Forelimb muscle (tissue), 1 donor: ENCODE results near the gene SNAPC4. TPM values are rescaled to one million over a fixed set of nuclear protein-coding genes. Genes with fewer than 3 reads are reported as not detected.

Experiments used
- DNase-seq: peaks from one replicate; pipeline ENCODE4 v3.0.0-alpha.2; 2013; ENCODE audit warnings: low read depth
- polyA plus RNA-seq: library from polyadenylated mRNA; unstranded; fragments of 120-200 nt; gene quantifications from one replicate; pipeline ENCODE4 v1.2.1, GENCODE V29; 2013; ENCODE audit not compliant: insufficient read length

SNAPC4 gene
- polyA plus RNA-seq, 1 donor: 5.4 TPM

DNA sequence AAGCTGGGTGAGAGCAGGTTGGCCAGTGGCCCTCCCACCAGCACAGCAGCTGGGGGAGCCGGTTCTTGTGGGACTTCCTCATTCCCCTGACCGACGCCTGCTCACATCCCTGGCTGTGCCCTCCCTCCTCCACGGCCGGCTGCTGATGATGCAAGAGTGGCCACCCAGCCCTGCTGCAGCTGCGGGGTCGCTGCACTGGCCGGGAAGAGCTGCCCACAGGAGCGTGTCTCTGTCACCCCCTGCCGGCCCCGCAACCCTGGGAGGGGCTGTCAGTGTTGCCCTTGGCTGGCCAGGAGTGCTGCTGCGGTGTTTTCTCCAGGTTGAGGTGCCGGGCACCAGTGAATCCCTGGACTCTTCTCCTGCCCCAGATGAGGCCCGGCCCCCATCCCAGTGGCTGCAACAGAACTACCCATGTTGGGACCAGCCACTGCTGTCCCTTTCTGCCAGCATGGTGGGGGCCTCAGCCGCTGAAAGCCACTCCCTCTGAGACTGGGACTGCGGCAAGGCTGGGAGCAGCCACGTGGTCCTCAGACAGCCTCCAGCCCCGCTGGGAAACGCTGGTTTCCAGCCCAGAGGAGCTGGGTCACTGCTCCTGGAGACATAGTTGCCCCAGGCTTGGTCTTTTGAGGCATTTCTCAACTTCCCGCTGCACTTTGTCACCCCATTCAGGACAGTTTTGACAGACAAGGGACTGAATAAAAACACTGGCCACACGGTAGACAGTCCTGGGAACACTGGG is 27.2 kb downstream of the SNAPC4 start:
- DNase-seq: no peak

DNA sequence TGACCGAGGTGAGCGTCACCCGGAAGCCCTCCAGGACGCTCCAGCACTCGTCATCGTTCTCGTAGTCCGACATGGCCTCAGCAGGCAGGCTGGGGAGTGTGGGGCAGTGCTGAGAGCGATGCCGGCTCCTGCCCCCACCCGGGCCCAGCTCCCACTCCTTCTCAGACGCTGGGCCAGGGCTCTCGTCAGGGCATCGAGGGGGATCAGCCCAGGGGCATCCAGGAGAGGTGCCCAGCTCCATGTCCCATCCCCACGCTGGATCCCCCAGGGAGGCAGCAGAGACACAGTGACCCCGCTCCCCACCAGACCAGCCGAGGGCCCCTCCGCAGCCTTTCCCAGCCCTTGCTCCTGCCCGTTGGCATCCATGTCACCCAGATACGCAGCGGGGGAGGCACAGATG is 28.0 kb downstream of the SNAPC4 start:
- DNase-seq: no peak

DNA sequence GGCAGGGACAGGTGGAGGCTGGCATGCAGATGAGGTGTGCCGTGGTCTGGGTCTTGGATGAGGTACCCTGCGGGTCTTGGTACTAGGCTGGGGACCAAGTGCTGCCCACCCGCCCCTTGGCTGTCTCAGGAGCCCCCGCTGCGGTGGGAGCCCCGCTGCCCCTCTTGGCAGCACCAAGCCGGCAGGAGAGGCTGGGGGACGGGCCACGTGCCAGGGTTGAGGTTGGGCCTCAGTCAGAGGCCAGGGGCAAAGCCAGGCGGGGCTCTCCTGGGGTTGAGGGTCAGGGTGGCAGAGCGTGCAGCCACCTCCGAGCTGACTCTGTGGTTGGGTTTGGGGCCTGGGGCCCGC is 28.5 kb downstream of the SNAPC4 start:
- DNase-seq: no peak

DNA sequence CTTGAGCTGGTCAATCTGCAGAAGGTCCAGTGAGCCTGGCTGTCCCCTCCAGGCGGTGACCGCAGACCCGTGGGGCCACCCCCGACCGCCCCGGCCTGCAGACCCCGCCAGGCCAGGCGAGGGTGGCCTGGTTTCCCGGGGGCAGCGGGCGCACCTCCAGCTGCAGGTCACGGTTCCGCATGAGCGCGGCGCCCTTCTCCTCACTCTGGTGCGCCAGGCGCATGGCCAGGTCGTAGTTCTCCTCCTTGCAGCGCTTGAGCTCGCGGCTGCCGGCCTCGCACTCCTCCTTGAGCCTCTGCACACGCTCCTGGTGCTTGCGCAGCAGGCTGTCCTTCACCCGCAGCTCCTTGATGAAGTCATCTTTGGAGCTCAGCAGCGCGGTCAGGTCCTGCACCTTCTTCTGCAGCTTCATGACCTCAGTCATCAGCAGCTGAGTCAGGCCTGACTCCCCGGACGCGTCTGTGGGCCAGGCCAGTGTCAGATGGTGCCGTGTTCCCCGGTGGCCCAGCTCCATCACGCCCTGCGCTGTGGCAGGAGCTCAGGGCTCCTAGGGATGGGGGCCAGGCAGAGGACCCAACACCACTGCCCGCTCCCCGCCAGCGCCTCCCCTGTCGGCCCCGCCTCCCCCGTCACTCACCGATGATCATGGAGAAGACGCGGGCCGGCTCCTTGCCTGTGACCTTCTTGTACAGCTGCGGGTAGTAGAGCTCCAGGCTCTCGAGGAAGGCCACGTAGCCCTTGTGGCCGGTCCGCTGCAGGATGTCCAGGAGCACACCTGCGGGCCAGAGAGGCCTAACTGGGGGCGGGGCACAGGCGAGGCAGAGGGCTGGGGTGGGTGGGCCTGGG is 29.1 kb downstream of the SNAPC4 start:
- no peak for DNase-seq

DNA sequence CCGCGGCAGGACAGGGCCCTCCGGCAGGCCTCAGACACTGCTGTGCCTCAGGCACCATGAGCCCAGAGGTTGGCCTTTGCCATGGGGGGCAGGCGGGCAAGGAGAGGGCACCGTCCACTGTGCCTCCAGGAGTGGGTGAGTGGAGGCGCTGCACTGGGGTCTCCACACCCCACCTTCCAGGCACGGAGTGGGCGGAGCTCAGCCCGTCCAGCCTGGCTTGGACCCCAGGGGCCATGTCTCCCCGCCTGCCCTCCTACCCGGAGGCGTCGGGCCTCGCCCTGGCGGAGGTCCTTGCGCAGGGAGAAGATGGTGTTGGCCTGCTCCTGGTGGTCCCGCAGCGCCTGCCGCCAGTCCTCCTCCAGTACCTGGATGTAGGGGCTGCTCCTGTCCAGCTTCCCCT is 29.9 kb downstream of the SNAPC4 start:
- no peak for DNase-seq

DNA sequence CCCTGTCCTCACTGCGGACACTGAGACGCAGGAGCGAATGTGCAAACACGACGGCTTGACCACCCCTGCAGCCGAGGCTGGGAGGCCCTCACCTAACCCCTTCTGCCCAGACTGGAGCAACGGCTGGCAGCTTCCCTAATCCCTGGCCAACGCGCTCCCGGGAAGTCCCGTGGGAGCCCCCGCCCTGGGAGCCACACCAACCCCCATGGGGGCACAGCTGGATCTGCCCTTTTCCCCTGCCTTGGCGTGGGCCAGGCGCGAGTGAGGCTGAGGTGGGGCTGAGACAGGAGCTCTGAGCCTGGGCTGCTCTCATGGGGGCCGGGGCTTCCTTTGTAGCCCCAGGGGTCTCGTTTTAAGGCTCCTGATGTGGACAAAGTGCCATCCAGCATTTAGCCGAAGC is 31.8 kb downstream of the SNAPC4 start:
- no peak for DNase-seq

DNA sequence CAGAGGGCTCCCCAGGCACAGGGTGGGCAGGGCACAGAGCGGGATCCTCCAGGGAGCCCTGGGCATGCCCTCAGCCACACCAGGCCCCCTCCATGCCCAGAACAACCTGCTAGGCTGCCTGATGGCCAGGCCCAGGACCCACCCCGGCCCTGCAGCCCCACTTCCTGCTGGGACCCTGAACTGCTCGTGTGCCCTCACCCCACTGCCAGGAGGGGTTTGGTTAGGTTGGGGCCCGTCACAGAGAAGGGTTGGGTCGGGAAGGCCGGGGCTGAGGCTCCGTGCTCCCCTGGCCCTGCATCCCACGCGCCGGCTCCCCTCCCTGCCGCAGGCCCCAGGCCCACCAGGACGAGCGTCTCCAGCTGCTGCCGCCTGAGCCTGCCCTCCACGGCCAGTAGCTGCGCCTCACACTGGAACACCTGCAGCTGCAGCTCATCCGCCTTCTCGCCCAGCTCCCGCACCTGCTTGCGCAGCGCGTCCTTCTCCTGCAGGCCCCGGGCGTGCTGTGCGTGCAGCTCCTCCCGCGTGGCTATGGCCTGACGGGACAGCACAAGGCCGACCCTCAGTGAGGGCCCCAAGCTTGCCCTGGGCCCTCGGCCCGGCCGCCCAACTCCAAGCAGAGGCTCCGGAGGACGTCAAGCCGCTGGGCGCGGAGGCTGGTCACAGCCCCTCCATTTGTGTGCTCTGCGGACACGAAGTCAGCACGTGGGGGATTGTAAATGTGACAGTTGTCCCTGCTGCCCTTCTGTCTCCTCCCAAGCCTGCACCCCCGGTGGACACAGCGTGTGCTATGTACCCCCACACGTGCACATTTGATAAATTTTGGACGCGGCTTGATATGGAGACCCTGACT is 32.4 kb downstream of the SNAPC4 start:
- no peak for DNase-seq

DNA sequence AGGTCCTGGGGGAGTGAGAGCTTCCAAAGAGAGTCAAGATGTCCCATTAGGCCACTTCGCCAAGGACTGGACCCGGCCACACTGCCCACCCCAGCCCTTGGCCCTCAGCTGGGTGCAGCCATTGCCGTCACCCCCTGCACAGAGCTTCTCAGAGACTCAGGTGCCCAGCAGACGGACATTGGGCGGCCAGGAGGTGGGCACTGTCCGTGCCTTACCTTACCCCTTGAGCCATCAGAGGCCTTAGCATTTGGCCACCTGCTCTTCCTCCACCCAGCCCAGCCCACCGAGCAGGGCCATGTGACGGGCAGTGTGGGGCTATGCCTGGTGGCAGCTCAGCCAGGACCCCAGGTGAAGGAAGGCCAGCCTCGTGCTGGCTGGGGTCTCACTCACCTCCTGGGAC is 33.1 kb downstream of the SNAPC4 start:
- DNase-seq: no peak

DNA sequence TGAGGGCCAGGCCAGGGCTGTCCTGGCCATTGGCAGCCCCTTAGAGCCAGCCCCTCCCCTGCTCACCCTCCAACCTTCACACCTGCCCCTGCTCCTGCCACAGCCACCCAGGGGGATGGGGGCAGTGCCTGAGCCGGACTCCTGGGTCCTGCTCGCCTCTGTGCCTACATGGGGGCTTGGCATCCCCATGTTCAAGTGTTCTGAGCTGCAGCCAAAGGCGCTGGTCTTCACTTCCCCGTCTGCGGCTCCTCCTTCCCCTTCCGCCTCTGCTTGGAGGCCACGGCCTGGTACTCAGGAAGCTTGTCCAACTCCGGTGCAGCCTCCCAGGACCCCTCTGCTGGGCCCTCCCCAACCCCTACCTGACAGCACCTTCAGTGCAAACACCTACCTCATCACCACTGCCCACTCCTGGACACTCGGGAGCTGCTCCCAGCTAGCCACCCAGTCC is 34.2 kb downstream of the SNAPC4 start:
- no peak for DNase-seq

DNA sequence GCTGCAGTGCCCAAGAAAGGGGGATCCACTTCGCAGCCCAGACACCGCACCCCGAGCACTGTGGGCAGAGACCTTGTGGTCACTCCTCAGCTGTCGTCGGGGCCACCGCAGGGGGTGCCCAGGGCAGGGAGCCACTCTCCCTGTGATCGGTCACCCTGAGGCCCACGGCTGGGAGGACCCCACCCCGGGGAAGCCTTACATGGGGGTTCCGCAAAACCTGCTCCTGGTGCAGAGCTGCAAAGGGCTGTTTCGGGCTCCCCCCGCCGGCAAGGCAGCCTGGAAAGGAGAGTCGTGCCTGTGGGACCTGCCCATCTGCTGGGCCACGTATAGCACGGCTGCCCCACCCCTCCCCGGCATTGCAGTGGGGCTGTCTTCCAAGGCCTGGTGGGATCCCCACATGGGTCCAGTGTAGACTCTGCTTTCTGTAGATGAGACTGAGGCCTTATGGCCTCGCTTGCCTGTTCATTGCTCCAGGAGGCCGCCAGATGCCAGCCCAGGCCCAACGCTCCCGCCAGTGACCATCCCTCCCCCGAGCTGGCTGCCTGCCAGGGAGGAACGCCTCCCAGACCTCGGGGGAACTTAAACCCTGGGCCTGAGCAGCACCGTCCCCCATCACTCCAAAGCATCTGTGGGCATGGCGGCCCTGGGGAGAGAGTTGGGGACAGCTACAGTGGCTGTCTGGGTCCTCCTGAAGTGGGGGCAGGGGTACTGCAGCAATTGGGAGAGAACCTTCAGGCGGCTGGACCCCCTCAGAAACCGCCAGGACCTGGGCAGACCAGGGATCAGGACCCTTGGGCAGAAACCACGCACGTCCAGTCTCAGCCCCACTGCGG is 34.8 kb downstream of the SNAPC4 start:
- no peak for DNase-seq

DNA sequence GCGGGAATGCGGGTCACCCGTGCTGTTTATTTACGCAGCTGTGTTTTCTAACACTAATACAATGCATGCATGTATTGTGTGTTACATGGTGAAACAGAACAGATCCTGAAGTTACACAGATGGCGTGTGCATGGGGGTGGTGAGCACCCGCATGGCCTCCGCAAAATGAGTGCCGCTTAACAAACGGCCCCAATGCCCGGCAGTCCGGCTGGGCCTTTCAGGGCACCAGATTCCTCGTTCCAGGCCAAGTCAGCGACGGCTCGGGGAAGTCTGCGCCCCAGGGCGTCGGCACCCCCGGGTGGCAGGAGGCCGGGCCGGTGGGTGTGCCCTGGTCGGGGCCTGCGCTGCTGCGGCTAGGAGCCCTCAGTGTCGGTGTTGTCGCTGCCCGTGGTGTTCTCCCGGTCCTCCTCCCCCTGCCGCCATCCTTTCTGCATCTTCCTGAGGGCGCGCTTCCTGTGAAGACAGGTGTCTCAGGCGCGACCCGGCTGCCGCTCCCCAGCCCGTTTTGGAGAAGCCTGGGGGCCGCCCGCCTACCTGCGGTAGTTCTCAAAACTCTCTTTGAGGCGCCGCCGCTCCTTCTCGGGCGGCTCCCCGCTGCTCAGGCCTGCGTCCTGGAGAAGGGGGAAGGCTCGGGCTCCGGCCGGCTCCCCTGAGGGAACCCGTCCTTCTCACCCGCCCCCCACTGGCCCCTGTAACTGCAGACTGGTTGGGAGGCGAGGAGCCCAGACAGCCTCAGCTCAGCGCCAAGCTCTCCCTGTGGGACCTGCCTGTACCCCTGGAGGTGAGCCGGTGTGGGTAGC is 35.8 kb downstream of the SNAPC4 start:
- no peak for DNase-seq

DNA sequence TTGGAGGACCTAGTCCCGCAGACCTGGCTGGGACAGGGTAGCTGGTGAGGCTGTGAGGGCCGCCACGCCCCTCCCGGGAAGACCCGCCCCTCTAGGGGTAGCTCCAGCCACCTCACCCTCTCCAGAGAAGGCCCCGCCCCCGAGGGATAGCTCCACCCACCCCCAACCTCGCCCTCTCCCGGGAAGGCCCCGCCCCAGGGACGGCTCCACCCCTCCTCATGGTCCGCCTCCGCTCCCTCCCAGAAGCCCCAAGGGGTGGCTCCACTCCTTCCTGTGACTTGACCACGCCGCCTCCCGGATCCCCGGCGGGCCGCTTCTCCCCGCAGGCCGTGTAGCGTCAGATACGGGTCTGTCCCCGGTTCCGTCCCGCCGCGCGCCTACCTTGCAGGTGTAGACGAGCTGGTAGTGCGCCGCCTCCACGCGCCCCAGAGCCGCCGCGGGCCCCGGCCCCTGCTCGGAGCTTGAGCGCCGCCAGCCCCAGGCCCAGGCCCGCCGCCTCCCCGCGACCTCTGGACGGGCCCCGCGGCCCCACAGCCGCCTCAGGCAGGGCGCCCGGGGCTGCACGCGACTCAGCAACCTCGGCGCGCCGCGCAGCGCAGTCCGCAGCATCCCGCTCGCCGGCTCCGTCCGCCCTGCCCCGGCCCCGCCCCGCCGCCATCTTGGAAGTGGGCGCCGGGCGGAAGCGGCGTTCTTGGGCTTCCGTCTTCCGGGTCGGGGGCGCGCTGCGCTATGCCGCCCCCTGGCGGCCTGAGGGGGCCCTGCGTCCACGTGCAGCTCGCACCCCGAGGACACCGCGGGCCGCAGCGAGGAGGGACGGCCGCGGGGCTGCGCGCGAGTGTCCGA is 36.6 kb downstream of the SNAPC4 start, which contains the start of gene DNLZ:
Gene DNLZ (minus strand): TSS at position 639 of the 843 bp plus-strand sequence. CDS start 30 bp downstream, at position 609.
- DNase-seq: peak; percentile 63

DNA sequence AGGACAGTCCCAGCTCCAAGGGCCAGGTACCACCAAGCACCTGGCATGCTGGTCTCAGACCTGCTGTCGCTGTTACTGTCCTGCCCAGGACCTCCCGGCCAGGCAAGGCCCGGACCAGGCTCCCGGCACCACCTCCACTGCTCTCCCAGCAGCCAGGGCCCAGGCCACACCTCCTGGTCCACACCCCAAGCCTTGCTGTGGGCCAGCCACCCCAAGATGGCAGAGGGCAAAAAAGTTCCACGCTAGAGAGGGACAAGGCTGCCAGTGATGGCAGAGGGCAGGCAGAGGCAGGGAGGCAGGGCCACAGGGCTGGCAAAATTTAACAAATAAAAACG is 37.6 kb downstream of the SNAPC4 start:
- no peak for DNase-seq

DNA sequence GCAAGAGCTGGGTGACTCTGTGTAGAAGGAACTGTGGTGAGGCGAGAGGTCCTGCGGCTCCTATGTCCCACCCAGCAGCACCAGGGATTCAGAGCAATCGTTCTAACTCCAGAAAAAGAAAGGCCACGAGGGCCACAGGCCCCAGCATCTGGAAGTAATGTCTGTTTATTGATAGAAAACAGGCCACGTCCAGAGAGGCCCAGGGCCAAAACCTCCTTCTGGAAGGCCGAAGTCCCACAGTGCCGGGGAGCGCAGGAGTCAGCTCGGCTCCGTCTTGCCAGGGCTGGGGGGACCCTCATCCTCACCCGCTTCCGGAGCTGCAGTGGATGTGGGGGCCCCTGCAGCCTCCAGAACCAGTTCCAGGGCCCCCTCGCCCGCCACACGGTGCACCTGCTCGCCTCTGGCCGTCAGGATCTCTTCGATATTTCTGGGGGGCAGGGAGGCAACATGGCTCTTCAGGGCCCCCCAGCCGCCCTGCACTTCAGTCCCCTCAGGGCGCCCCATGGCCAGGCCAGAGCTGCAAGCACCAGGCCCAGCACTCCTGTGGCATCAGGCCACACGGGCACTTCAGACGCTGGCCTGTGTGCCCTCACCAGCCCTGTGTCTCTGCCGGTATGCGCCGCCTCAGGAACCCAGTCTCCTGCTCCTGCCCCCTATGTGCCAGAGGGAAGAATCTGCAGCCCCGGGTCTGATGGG is 38.1 kb downstream of the SNAPC4 start:
- peak; percentile 60 for DNase-seq

DNA sequence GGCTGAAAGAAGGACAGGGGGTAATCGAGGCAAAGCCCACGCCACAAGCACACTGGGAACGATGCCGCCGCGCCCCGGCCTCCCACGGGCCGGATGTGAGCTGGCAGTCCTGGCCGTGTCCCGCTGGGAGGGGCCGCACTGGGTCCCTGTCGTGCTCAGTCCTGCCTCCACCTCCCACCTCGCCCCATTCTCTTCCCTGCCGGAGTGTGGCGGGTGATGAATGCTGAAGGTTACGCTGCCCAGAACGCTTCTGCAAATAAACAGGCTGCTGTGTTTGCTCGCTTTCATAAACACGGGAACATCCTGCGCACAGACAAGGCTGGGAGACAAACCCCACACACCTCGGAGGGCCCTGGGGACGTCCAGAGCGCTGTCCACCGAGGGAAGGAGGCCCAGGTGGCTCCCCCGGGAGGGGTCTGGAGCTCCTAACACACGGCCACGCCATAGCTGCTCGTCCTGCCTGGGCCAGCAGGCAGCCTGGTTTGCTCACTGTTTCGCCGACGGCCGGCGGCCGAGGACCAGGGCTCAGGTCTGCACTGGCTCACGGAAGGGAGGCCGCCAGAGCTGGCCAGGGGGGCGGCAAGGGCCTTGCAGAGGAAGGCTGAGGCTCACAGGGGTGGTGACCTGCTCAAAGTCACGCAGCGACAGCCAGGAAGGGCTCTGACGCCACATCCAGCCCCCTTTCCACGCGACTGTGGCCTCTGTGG is 38.8 kb downstream of the SNAPC4 start:
- DNase-seq: no peak

DNA sequence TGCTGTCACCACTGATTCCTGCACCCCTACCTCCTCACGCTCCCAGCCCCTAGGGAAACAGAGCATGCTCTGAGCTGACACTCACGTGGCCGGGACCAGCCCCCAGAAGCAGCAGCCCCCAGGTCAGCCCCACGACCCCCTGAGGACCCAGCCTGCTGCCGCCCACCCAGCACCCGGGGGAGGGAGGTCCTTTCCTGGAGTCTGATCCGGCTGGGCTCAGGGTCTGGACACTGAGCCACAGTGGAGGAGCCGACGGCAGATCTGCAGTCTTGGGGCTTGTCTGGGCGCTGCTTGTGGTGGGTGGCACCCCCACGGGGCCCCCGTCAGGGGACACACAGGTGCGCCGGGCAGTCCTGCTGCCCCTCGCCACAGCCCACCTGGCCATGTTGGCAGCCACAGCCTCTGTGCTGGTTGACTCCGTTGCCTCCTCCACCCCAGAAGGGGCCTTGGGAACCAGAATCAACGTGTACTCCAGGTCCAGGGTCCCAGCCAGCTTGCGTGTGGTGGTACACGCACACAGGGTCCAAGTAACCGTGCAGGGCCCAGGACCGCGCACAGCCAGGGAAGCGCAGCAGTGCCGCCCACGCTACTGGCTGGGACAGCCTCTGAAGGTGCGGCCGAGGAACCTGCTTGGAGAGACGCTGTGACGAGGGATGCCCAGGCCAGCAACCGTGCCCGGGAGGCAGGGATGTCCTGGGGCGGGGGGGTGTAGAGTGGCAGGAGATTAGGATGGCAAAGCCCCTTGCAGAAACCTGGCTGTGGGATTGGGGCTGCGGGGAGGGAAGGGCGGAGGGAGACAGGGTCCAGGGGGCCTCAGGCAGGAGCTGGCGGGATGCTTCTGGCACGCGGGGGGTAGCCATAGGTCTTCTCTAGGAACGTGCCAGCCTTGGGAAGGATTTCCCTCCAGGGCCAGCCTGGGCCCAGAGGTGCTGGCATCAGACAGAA is 39.9 kb downstream of the SNAPC4 start:
- DNase-seq: no peak

DNA sequence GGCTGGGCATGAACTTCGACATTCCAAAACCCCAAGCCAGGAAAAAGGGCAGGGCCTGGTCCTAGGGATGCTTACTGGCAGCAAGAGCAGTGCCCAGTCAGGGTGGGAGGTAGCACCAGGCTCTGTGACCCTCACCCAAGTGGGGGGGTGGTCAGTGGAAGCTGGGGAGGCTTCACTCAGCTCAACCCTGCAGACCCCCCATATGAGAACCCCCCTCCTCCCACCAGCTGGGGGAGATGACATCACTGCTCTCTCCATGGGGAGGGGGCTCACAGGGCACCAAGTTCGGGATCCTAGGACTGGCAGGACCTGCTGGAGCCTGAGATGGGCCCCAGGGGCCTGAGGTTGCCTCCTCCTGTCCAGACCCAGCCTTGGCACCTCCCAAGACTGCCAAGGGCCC is 41.1 kb downstream of the SNAPC4 start:
- no peak for DNase-seq
